HG03135 (cell line): ENCODE measurements around the gene ZEB2.
A peak's percentile ranks its signal among the peaks of the same experiment; 100 is the strongest.

ENCODE experiments used
- ATAC-seq: cut with Tn5 transposase; IDR thresholded peaks from one replicate; pipeline ENCODE4 v1.9.1; 2021; ENCODE audit warnings: mild to moderate bottlenecking, moderate library complexity; ENCODE audit not compliant: unreplicated experiment

The ZEB2 gene

DNA sequence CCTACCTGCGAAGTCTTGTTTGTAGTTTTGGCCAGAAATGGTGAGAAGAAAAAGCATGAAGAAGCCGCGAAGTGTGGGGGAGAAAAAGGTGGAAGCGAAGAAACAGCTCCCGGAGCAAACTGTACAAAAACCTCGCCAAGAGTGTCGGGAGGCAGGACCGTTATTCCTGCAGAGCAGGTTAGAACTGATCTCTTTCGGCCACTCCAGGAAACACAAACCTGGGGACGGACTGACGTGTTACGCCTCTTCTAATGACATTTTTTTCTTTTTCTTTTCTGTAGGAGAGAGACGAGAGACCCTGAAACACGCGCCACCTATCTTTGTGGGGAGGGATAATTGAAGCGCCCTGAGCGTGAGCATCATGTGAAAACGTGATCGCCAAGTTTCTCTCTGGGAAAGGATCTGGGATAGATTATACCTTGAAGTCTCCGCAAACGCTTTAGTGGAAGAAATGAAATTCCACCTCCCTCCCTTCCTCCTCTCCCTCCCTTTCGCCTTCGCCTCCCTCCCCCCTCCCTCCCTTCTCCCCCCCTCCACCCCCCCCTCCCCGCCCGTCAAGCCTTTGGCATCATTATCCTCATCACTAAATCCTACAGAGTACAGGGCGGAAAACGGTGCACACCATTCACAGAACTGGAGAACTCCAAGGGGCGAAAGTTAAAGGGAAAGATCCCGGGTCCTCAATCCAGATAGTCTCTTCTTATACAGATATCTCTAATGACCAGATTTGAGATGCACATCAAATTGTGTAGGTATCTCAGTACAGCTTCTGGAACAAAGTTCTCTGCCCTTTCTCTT lies at the start of gene ZEB2:
ZEB2 (minus strand) TSS at position 186 of the 798 bp plus-strand sequence. CDS start 2,769 bp downstream, outside the sequence.
- ATAC-seq, result no peak

DNA sequence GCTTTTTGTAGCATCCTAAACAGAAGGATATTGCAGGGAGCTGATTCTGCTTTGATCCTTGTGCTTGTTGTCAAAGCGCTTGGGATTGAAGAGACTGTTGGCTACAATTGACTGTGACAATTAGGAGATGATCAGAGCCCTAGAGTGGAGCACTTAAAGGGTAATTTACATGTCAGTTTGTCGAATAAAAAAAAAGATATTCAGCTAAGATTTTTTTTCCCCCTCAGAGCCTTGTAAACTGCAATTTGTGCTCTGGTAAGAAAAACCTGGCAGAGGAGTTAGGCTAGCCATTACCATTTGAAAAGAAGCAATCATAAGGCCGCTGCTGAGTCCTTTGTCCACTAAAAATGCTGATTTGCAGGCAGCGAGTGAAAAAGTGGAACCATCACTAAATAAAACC lies 47.8 kb upstream of the ZEB2 start:
- no peak for ATAC-seq

DNA sequence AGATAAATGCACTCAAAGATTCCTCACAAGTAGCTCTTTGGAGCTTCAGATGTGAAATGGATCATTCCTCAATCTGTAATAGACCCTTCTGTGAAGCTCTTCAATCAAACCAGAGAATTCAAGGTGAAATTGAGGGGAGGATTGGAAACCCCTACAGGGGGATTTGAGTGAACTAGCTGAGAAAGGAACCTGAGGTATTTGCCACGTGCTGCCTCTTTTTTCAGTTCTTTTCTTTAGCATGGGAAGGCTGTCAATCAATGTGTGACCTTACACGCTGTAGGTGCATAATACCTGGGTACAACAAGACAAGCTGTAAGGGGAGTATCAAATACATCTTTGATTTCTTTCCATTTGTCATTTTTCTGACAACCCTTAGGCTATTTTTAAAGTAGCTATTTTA lies 46.5 kb upstream of the ZEB2 start:
- ATAC-seq, result no peak

- ATAC-seq, result no peak
Measured at GRCh38 chr2:144560251-144560650, 40.3 kb upstream of the ZEB2 start.

DNA sequence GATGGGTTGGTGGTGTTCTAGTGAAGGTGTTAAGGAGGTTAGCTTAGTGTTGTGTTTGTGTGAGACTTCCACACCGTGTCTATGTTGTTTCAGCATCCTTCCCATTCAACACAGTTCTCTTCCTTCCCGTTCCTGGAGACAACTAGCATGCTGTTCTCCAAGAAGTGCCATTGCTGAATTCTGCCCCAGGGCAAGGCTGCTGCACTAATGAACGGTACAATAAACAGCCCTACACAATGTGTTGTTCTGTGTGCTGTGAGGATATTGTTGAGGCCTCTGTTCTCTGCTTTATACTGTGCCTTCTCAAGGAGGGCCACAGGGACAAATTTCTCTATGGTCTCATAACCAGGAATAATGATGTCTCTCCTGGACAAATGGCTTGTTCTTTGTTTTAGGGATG lies 39.8 kb upstream of the ZEB2 start:
- ATAC-seq, result no peak

DNA sequence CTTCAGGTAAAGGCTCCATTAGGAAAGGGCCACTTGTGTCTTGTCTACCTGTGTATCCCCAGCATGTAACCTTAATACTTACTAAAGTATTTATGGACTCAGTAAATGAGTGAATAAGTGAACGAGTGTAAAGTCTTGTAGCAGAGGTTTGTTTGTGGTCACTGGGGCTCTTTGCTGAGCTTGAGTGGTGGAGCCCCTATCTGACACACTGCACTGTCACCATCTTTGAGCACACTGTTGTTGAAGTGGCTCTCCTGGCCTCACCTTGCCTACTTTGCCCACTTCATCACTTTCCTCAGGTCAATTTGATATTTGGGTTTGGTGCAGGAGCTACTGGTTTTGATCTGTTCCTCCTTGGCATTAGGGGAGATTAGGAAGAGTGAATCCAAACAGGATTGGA lies 39.3 kb upstream of the ZEB2 start:
- no peak for ATAC-seq

DNA sequence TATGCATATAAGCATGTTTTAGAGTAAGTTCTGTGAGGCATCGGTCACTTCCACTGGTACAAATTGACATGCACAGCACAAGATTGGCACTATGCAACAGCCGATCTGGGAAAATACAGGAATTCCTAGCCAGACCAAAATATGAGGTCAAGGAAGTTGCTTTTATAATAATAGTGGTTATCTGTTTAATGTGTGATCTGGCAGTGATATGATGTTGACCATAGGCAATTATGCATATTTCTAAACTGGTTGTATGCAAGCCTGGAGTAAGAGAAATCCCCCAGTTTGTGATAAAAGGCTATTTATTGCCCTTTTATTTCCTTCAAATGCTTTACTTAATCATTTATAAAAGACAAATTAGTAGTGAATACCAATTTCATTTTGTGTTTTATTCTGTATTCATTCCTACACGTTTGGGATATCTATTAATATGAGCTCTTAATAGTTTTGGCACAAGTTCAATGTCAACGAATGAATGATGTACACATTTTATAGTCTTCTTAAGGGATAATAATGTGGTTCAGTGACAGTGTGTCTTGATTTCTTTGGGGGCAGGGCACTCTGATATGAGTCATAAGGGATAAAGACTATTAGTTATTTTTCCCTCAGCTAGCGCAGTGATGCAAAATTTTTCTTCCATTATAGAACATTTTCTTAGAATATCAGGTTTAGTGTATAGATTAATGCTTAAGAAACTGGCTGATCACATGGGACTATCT lies 34.7 kb upstream of the ZEB2 start:
- ATAC-seq, result no peak

DNA sequence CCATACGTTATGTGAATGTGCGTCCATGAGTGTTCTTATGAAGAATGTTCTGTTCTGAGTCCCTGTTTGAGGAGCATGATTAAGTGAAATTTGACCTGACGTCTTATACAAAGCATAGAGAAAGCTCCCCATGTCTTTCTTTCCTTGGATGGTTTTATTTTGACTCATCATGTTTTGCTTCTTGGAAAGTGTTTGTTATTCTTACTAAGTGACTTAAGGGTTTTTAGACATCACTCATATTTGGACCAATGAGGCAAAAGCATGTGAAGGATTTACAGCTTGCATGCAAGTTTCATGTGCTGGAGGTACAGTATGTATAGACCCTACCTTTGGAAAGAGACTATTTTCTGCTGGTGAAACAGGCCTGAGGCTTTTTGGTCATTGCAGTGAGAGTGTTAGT lies 33.5 kb upstream of the ZEB2 start:
- ATAC-seq, result no peak

- ATAC-seq, result no peak
Measured at GRCh38 chr2:144552821-144553220, 32.9 kb upstream of the ZEB2 start.

DNA sequence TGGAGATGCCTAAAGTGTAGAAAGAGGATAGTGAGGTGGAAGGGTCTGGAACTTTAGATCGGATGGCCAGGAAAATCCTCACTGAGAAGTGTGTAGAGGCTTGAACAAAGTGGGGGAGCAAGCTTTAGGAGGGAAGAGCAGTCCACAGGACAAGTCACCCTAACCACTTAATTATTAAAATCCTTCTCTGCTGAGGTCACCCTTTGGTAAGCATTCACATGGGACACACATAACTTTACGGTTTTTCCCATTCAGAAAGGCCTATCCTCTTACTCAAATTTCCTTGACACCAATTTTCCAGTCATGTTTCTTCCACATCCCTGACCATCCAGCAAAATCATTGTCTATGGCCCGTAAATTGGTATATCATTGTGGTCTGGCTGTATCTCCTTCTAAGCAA lies 31.0 kb upstream of the ZEB2 start:
- ATAC-seq, result no peak

DNA sequence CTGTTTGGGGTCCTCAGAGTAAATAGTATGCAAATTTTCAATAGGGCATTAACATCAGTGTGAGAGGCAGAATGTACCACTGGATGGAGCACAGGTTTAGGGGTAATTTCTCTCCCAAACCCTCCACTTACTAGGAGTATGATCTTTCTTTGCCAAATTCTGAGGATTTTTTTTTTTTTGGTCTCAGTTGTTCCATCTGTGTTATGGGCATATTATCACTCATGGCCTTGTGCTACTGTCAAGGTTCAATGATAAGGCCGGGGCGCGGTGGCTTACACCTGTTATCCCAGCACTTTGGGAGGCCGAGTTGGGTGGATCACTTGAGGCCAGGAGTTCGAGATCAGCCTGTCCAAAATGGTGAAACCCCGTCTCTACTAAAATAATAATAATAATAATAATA lies 30.2 kb upstream of the ZEB2 start:
- no peak for ATAC-seq

DNA sequence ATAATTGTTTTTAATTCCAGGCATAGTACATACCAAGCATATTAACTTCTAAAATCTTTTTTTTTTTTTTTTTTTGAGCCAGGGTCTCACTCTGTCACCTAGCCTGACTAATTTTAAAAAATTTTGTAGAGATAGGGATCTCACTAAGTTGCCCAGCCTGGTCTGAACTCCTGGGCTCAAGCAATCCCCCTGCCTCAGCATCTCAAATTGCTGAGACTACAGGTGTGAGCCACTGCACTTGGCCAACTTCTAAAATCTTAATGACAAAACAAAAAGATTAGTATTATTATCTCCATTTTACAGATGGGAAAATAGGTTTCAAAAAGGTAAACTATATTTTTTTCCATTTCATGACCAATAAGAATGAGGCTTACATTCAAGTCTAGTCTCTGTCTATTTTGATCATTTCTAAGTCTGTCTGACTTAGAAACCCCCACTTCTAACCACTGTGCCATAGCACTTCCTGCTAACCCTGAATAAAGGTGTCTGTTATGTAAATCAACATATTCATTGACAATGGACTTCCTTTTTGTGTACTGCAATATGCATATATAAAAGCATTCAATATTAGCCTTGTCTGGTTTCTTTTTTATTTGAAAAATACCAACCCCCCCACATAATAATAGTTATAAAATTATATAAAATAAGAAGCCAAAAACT lies 28.7 kb upstream of the ZEB2 start:
- ATAC-seq, result peak; percentile 80

DNA sequence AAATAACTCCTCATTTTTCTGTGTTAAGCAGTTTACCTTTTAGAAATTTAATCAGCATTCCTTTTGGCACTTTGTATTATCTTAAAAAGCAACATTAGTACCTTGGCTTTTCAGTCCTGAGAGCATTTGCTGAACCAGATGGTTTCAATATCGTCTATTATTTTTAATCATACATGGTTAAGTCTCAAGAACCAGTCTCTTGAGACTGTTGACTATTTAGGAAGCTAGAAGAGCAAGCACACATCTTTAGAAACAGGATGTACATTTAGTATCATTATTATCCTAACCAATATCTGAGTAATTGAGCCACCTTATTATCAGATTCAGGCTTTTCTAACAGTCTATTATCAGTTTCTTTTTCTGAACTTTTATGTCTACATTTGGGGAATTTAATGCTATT lies 28.2 kb upstream of the ZEB2 start:
- no peak for ATAC-seq

DNA sequence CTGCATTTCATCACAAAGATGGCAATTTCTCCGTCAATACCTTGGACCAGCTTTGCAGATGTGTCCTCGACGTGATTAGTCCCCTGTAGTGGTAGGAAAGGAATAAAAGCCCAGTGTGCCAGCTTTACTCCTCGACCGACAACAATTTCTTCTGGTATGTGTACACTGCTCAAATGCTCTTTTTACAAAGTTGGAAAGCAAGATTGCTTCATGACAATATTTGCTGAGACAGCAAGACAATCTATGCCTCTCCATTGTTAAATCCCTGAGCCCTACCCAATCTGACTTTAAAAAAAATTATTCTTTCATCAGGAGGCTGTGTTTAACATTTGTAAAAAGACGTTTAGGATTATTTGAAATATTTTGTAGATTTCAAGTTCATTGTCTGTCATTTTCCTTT lies 27.6 kb upstream of the ZEB2 start:
- no peak for ATAC-seq

- ATAC-seq, result no peak
Measured at GRCh38 chr2:144546933-144547332, 27.0 kb upstream of the ZEB2 start.

DNA sequence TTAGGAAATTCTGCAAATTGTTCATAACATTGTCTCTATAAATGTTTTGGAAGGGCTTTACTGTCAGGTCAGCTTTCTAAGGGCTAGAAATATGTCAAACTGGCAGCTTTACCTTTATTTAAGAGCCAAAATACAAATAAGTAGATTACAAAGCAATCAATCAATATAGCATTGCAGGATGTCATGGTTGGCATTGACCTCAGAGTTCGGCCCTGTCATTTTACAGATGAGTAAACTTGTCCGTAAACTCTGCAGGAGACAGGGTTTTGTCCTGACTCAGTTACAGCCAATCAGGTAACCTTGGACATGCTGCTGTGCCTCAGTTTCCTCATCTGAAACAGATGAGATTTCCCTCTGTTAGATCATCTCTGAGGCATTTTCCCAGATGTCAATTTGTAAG lies 25.9 kb upstream of the ZEB2 start:
- ATAC-seq, result no peak

DNA sequence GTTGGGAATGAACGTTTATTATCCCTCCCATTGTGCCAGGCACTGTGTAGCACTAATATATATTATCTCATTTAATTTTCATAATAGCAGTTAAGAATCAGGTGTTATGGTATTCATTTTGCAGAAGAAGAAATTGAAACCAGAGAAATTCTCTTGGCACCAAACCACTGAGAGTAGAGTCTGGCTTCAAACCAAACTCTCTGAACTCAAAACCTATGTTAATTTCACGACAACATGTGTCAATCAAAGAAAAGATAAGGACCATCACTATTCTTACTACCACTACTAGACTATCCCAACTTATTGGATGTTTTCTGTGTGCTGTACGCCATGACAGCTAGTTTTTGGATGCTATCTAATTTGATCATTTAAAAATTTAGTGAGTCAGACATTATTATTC lies 24.1 kb upstream of the ZEB2 start:
- no peak for ATAC-seq

DNA sequence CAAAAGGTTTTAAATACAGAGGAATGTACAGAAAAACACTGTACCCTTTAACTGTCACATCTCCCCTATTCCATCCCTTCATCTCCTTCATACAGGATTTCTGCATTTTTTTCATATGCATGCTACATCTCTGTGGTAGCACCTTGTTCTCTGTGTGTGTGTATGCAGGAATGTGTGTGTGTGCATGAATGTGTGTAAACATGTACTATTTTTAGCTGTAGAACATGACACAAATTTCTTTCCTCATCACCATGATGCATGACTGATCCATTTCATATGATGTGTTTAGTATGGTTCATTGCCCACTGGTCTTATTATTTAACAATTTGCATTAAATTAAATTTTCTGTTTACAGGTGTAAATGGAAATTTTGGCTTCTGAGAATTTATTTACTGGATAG lies 21.5 kb upstream of the ZEB2 start:
- ATAC-seq, result no peak

- no peak for ATAC-seq
Measured at GRCh38 chr2:144539289-144539782, 19.4 kb upstream of the ZEB2 start.

DNA sequence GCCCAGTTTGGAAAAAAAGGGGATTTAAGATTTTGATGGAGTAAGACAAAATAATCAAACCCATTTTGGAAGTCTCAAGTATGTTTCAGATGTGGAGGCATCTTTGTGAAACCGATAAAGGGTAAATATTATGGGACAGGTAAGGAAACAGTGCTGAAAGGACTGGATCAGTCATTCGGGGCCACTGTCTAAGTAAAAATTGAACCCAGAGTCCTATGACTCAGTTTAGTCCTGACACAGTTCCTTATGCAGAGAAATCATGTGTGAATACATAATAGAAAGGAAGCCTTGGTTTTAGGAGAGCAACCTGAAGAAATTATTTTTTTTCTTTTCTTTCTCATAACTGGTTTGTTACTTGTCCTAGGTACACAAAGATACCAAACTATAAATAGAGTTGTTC lies 15.4 kb upstream of the ZEB2 start:
- no peak for ATAC-seq

GRCh38 chr2:144533221-144533620 lies 13.3 kb upstream of the ZEB2 start:
- no peak for ATAC-seq

- ATAC-seq, result no peak
Measured at GRCh38 chr2:144530596-144530995, 10.7 kb upstream of the ZEB2 start.
